ENCODE data around the gene ZNF784.
A peak's percentile ranks its signal among the peaks of the same experiment; 100 is the strongest.

Gene ZNF784

DNA sequence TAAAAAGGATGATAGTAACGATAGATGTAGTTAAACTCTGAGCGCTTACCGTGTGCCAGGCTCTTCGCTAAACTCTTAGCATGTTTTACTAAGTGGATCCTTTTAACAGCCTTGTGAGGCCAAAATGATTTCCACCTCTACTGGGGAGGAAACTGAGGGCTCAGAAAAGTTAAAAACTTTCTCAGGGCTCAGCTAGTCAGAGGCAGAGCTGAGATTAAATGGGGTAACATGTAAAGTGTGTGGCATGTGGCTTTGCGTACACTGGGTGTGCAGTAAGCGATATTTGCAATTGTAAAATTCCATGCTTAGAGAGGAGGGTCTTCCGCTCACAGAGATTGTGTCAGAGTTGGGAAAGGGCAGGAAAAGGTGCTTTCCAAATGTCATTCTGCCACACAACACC is 32.2 kb upstream of the ZNF784 start:
- Histone ChIP-seq H3K4me3 (ENCODE audit: low read depth, low read length) (peak overlapping the region; percentile 95), H2AFZ (ENCODE audit: low read length, unreplicated experiment) (no peak overlapping the region), H3K27me3 (ENCODE audit: insufficient read depth, low read length) (no peaks in the 10 kb centered on the region), H3K4me1 (ENCODE audit: control insufficient read depth, insufficient read depth, low read length, unreplicated experiment) (peaks cover 23% of the 10 kb centered on the region), H3K27ac (ENCODE audit: low read depth, low read length) (0 out of 2 replicates have a peak overlapping the region, but pooled peaks have one; percentile 98), H3K36me3 (ENCODE audit: insufficient read depth, low read length) (no peaks in the 10 kb centered on the region), H3K79me2 (ENCODE audit: control insufficient read depth, insufficient read depth, low read length, unreplicated experiment) (peaks cover 60% of the 10 kb centered on the region)

DNA sequence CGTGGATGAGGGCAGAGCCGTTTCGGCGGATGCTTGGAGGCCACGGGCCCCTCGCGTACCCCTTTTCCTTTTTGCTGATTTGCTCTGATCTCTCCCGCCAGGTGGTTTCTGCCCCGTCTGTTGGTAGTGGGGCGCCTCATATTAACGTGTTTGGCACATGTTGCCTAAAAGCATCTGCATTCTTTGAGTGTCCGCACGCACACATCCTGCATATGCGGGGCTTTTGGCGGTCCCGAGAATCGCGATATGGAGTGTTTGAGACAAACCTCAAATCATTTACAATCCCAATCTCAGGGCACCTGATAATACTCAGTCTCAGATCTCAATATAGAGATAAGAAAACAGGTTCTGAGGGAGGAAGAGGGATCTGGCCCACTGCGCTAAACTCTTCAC is 31.3 kb upstream of the ZNF784 start:
- no peak overlapping the region for H2AFZ ChIP-seq (ENCODE audit: low read length, unreplicated experiment)
- H3K27ac ChIP-seq (ENCODE audit: low read depth, low read length), result peak overlapping the region; percentile 98
- H3K36me3 ChIP-seq (ENCODE audit: insufficient read depth, low read length), result no peaks in the 10 kb centered on the region
- H3K79me2 ChIP-seq (ENCODE audit: control insufficient read depth, insufficient read depth, low read length, unreplicated experiment), result peaks cover 53% of the 10 kb centered on the region
- H3K27me3 ChIP-seq (ENCODE audit: insufficient read depth, low read length), result no peaks in the 10 kb centered on the region
- H3K4me3 ChIP-seq (ENCODE audit: low read depth, low read length), result peak overlapping the region; percentile 95
- peaks cover 23% of the 10 kb centered on the region for H3K4me1 ChIP-seq (ENCODE audit: control insufficient read depth, insufficient read depth, low read length, unreplicated experiment)

DNA sequence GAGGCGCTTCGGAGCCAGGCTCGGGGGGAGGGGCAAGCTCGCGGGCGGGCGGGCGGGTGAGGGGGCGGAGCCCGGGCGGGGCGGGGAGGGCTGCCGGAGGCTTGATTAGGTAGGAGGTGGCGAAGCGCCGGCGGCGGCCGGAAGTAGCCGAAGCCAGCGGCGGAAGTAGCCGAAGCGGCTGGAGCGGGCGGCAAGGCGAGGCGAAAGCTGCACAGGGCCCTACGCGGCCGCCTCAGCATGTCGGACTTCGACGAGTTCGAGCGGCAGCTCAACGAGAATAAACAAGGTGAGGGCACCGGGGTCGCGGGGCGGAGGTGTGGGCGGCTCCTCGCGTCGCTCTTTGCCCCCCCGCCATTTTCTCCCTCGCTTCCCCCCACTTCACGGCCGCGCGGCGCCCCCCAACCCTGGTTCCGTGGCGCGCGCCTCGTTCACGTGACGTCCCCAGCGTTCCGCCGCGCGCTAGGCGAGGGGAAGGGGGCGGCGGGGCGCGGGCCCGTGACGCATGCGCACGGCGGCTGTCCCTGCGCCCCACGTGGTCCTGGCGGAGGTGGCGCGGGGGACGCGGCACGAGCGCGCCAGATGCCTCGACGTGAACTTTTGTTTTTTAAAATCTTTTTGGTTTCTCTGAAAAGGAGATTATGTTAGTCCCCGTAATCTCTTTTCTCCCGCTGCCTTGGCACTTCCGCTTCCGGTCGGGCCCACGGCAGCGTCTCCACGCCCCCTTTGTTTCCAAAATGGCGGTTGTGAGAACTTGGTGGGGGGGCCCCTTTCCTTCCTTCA is 30.7 kb upstream of the ZNF784 start, which contains the start of gene U2AF2:
Gene U2AF2, plus strand, starts transcription at position 168 of the 780 bp plus-strand sequence. Its CDS starts 70 bp downstream, at position 238.
- H2AFZ ChIP-seq (ENCODE audit: low read length, unreplicated experiment), result peak within 1 kb of the TSS; percentile 77
- H3K4me1 ChIP-seq (ENCODE audit: control insufficient read depth, insufficient read depth, low read length, unreplicated experiment), result peaks cover 23% of the 10 kb centered on the region
- H3K27ac ChIP-seq (ENCODE audit: low read depth, low read length), result peak within 1 kb of the TSS; percentile 98
- H3K4me3 ChIP-seq (ENCODE audit: low read depth, low read length), result peak within 1 kb of the TSS; percentile 95
- no peaks in the 10 kb centered on the region for H3K36me3 ChIP-seq (ENCODE audit: insufficient read depth, low read length)
- no peaks in the 10 kb centered on the region for H3K27me3 ChIP-seq (ENCODE audit: insufficient read depth, low read length)
- peaks cover 48% of the 10 kb centered on the region for H3K79me2 ChIP-seq (ENCODE audit: control insufficient read depth, insufficient read depth, low read length, unreplicated experiment)

DNA sequence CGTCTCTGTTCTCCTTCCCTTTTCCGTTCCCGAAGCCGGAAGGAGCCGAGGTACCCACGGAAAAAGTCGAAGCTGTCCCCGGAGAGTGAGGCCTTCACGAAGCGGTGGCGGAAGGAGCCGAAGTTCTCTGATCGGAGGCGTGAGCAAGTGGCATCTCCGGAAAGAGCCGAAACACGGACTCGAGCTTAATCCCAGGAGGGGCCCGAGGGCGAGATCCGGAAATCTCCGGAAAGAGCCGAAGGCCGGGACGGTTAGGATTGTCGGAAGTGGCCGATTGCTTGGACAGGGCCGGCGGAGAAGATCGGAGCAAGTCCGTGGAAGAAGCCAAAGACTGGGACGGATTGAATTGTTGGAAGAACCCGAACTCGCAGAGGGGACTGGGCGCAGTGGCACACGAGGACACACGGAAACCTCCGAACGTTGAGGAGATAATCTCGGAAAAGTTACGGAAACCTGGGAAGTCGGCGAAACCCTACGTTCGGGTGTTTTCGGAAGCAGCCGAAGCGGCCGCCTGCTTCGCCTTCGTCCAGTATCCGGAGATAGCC is 30.0 kb upstream of the ZNF784 start:
- H3K4me3 ChIP-seq (ENCODE audit: low read depth, low read length), result peak overlapping the region; percentile 87
- peaks cover 41% of the 10 kb centered on the region for H3K79me2 ChIP-seq (ENCODE audit: control insufficient read depth, insufficient read depth, low read length, unreplicated experiment)
- peaks cover 23% of the 10 kb centered on the region for H3K4me1 ChIP-seq (ENCODE audit: control insufficient read depth, insufficient read depth, low read length, unreplicated experiment)
- H3K27ac ChIP-seq (ENCODE audit: low read depth, low read length), result peak overlapping the region; percentile 98
- H3K36me3 ChIP-seq (ENCODE audit: insufficient read depth, low read length), result no peaks in the 10 kb centered on the region
- H2AFZ ChIP-seq (ENCODE audit: low read length, unreplicated experiment), result peak overlapping the region; percentile 77
- no peaks in the 10 kb centered on the region for H3K27me3 ChIP-seq (ENCODE audit: insufficient read depth, low read length)

GRCh38 chr19:55653651-55654322 is 29.4 kb upstream of the ZNF784 start:
- Histone ChIP-seq H3K27me3 (ENCODE audit: insufficient read depth, low read length) (no peaks in the 10 kb centered on the region), H3K27ac (ENCODE audit: low read depth, low read length) (peak overlapping the region; percentile 98), H2AFZ (ENCODE audit: low read length, unreplicated experiment) (peak overlapping the region; percentile 30), H3K79me2 (ENCODE audit: control insufficient read depth, insufficient read depth, low read length, unreplicated experiment) (peaks cover 35% of the 10 kb centered on the region), H3K4me3 (ENCODE audit: low read depth, low read length) (peak overlapping the region; percentile 87), H3K4me1 (ENCODE audit: control insufficient read depth, insufficient read depth, low read length, unreplicated experiment) (peaks cover 20% of the 10 kb centered on the region), H3K36me3 (ENCODE audit: insufficient read depth, low read length) (no peaks in the 10 kb centered on the region)

DNA sequence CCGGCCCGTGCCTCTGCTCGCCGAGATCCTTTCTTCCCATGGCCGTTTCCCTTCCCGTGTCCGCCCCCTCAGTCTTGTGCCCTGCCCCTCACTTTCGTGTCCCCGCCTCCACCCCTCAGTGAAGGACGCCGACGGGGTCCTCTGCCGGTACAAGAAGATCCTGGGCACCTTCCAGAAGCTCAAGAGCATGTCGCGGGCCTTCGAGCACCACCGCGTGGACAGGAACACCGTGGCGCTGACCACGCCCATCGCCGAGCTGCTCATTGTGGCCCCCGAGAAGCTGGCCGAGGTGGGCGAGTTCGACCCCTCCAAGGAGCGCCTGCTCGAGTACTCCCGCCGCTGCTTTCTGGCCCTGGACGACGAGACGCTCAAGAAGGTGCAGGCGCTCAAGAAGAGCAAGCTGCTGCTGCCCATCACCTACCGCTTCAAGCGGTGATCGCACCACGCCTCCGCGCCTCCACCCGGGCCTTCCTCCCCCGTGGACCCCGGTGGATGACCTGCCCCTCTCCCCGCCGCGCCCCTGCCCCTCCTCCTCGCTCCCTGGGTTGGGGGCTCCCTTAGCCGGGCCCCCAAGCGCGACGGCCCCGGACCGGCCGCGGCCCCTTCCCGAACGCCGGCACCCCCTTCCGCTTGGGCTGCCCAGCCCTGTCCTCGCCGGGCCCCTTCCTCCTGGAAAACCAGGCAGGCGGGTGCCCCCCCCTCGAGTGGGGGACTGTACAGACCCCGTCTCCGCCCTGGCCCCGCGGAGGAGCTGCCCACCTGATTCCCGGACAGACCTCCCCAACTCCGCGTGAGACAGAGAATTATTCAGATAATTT is 28.2 kb upstream of the ZNF784 start:
- Histone ChIP-seq H2AFZ (ENCODE audit: low read length, unreplicated experiment) (no peak overlapping the region), H3K27ac (ENCODE audit: low read depth, low read length) (no peak overlapping the region), H3K79me2 (ENCODE audit: control insufficient read depth, insufficient read depth, low read length, unreplicated experiment) (peaks cover 22% of the 10 kb centered on the region), H3K4me1 (ENCODE audit: control insufficient read depth, insufficient read depth, low read length, unreplicated experiment) (peaks cover 11% of the 10 kb centered on the region), H3K27me3 (ENCODE audit: insufficient read depth, low read length) (no peaks in the 10 kb centered on the region), H3K4me3 (ENCODE audit: low read depth, low read length) (no peak overlapping the region), H3K36me3 (ENCODE audit: insufficient read depth, low read length) (no peaks in the 10 kb centered on the region)

- no peak overlapping the region for H3K4me3 ChIP-seq (ENCODE audit: low read depth, low read length)
- no peak overlapping the region for H2AFZ ChIP-seq (ENCODE audit: low read length, unreplicated experiment)
- H3K79me2 ChIP-seq (ENCODE audit: control insufficient read depth, insufficient read depth, low read length, unreplicated experiment), result peaks cover 9% of the 10 kb centered on the region
- H3K36me3 ChIP-seq (ENCODE audit: insufficient read depth, low read length), result no peaks in the 10 kb centered on the region
- H3K4me1 ChIP-seq (ENCODE audit: control insufficient read depth, insufficient read depth, low read length, unreplicated experiment), result peaks cover 3% of the 10 kb centered on the region
- no peaks in the 10 kb centered on the region for H3K27me3 ChIP-seq (ENCODE audit: insufficient read depth, low read length)
- no peak overlapping the region for H3K27ac ChIP-seq (ENCODE audit: low read depth, low read length)
Observed at GRCh38 chr19:55651236-55651635, 26.9 kb upstream of the ZNF784 start.

- no peaks in the 10 kb centered on the region for H3K27me3 ChIP-seq (ENCODE audit: insufficient read depth, low read length)
Observed at GRCh38 chr19:55650602-55651230, 26.4 kb upstream of the ZNF784 start.

GRCh38 chr19:55650126-55650557 is 25.8 kb upstream of the ZNF784 start:
- Histone ChIP-seq H3K27me3 (ENCODE audit: insufficient read depth, low read length) (no peaks in the 10 kb centered on the region), H3K4me1 (ENCODE audit: control insufficient read depth, insufficient read depth, low read length, unreplicated experiment) (peaks cover 4% of the 10 kb centered on the region), H3K36me3 (ENCODE audit: insufficient read depth, low read length) (no peaks in the 10 kb centered on the region), H3K79me2 (ENCODE audit: control insufficient read depth, insufficient read depth, low read length, unreplicated experiment) (peaks cover 6% of the 10 kb centered on the region), H3K4me3 (ENCODE audit: low read depth, low read length) (no peak overlapping the region), H2AFZ (ENCODE audit: low read length, unreplicated experiment) (no peak overlapping the region), H3K27ac (ENCODE audit: low read depth, low read length) (no peak overlapping the region)

More at GRCh38 chr19:55650602-55651230, 26.4 kb upstream of the ZNF784 start:
- Histone ChIP-seq H3K4me1 (ENCODE audit: control insufficient read depth, insufficient read depth, low read length, unreplicated experiment) (peaks cover 3% of the 10 kb centered on the region), H3K36me3 (ENCODE audit: insufficient read depth, low read length) (no peaks in the 10 kb centered on the region), H3K4me3 (ENCODE audit: low read depth, low read length) (no peak overlapping the region), H3K27ac (ENCODE audit: low read depth, low read length) (no peak overlapping the region), H2AFZ (ENCODE audit: low read length, unreplicated experiment) (no peak overlapping the region), H3K79me2 (ENCODE audit: control insufficient read depth, insufficient read depth, low read length, unreplicated experiment) (peaks cover 5% of the 10 kb centered on the region)
